Measurements from ENCODE around the gene PSMB5.

Gene PSMB5

GRCh38 chr14:23034498-23035302 is at the start of gene PSMB5:
Gene PSMB5 (minus strand): TSS chr14:23034900. CDS start chr14:23034881, 19 bp downstream.
- ATAC-seq (peak; percentile 95), DNase-seq (peak; percentile 84)

- ATAC-seq (no peak), DNase-seq (no peak)
These were observed 45.8 kb upstream of the PSMB5 start for GRCh38 chr14:23080474-23080873.

GRCh38 chr14:23079716-23080115 is 45.0 kb upstream of the PSMB5 start:
- no peak for DNase-seq
- ATAC-seq = no peak

GRCh38 chr14:23078692-23079116 is 44.0 kb upstream of the PSMB5 start:
- ATAC-seq (peak; percentile 57), DNase-seq (no peak)

- ATAC-seq (no peak), DNase-seq (no peak)
These were observed 43.3 kb upstream of the PSMB5 start for GRCh38 chr14:23077962-23078361.

- ATAC-seq (peak; percentile 21), DNase-seq (no peak)
These were observed 42.2 kb upstream of the PSMB5 start for GRCh38 chr14:23076785-23077408.

GRCh38 chr14:23074906-23075305 is 40.2 kb upstream of the PSMB5 start:
- DNase-seq (no peak), ATAC-seq (no peak)

- no peak for DNase-seq
- no peak for ATAC-seq
These were observed 37.3 kb upstream of the PSMB5 start for GRCh38 chr14:23071921-23072539.

GRCh38 chr14:23071244-23071920 is 36.7 kb upstream of the PSMB5 start:
- ATAC-seq (peak; percentile 95), DNase-seq (peak; percentile 78)

GRCh38 chr14:23070262-23071129 is 35.8 kb upstream of the PSMB5 start:
- no peak for DNase-seq
- ATAC-seq = no peak

- DNase-seq = no peak
- ATAC-seq = no peak
These were observed 34.7 kb upstream of the PSMB5 start for GRCh38 chr14:23069413-23069806.

GRCh38 chr14:23068789-23069412 is 34.2 kb upstream of the PSMB5 start:
- DNase-seq (peak; percentile 71), ATAC-seq (peak; percentile 84)

- DNase-seq (no peak), ATAC-seq (no peak)
These were observed 33.4 kb upstream of the PSMB5 start for GRCh38 chr14:23067847-23068788.

- no peak for ATAC-seq
- DNase-seq = no peak
These were observed 32.4 kb upstream of the PSMB5 start for GRCh38 chr14:23066855-23067744.

- no peak for ATAC-seq
- no peak for DNase-seq
These were observed 31.7 kb upstream of the PSMB5 start for GRCh38 chr14:23066368-23066767.

- ATAC-seq (no peak), DNase-seq (no peak)
These were observed 28.9 kb upstream of the PSMB5 start for GRCh38 chr14:23063601-23064000.

GRCh38 chr14:23062002-23062401 is 27.3 kb upstream of the PSMB5 start:
- ATAC-seq (no peak), DNase-seq (no peak)

GRCh38 chr14:23060536-23061260 is 26.0 kb upstream of the PSMB5 start:
- ATAC-seq (no peak), DNase-seq (no peak)
